HG02885 (cell line): ENCODE data around the gene TRDMT1.

Experiments
- ATAC-seq: cut with Tn5 transposase; IDR thresholded peaks from one replicate; pipeline ENCODE4 v1.9.1; 2021; ENCODE audit warnings: mild to moderate bottlenecking; ENCODE audit not compliant: unreplicated experiment, poor library complexity

The TRDMT1 gene

GRCh38 chr10:17200912-17201793, at the start of gene TRDMT1:
TSS of gene TRDMT1 (minus strand) at chr10:17201672. CDS start at chr10:17201634, 38 bp downstream.
- ATAC-seq, result peak; percentile 97

- ATAC-seq, result peak; percentile 48
Measured at GRCh38 chr10:17250736-17251135, 49.3 kb upstream of the TRDMT1 start.

- ATAC-seq, result peak; percentile 56
Measured at GRCh38 chr10:17249820-17250219, 48.3 kb upstream of the TRDMT1 start.

- ATAC-seq, result no peak
Measured at GRCh38 chr10:17248964-17249363, 47.5 kb upstream of the TRDMT1 start.

- peak; percentile 44 for ATAC-seq
Measured at GRCh38 chr10:17247210-17247609, 45.7 kb upstream of the TRDMT1 start.

GRCh38 chr10:17244700-17245365, 43.4 kb upstream of the TRDMT1 start:
- ATAC-seq, result no peak

- no peak for ATAC-seq
Measured at GRCh38 chr10:17241611-17242333, 40.3 kb upstream of the TRDMT1 start.

GRCh38 chr10:17240616-17241015, 39.1 kb upstream of the TRDMT1 start:
- ATAC-seq, result no peak

GRCh38 chr10:17240096-17240495, 38.6 kb upstream of the TRDMT1 start:
- no peak for ATAC-seq

GRCh38 chr10:17239345-17240085, 38.0 kb upstream of the TRDMT1 start:
- ATAC-seq, result no peak

- no peak for ATAC-seq
Measured at GRCh38 chr10:17238445-17239291, 37.2 kb upstream of the TRDMT1 start.

- no peak for ATAC-seq
Measured at GRCh38 chr10:17237915-17238444, 36.5 kb upstream of the TRDMT1 start.

- ATAC-seq, result no peak
Measured at GRCh38 chr10:17237149-17237527, 35.7 kb upstream of the TRDMT1 start.

- no peak for ATAC-seq
Measured at GRCh38 chr10:17236468-17237148, 35.1 kb upstream of the TRDMT1 start.

- ATAC-seq, result no peak
Measured at GRCh38 chr10:17235136-17235535, 33.7 kb upstream of the TRDMT1 start.

GRCh38 chr10:17234431-17234945, 33.0 kb upstream of the TRDMT1 start:
- no peak for ATAC-seq

- ATAC-seq, result no peak
Measured at GRCh38 chr10:17233286-17233991, 32.0 kb upstream of the TRDMT1 start.
